ENCODE measurements around the gene IGF1R. TPM values are rescaled to one million over a fixed set of nuclear protein-coding genes. Genes with fewer than 3 reads are reported as not detected.
A peak's percentile ranks its signal among the peaks of the same experiment; 100 is the strongest.

The IGF1R gene
- total and polyA plus RNA-seq, 2 donors = 11.5 to 33.3 TPM

DNA sequence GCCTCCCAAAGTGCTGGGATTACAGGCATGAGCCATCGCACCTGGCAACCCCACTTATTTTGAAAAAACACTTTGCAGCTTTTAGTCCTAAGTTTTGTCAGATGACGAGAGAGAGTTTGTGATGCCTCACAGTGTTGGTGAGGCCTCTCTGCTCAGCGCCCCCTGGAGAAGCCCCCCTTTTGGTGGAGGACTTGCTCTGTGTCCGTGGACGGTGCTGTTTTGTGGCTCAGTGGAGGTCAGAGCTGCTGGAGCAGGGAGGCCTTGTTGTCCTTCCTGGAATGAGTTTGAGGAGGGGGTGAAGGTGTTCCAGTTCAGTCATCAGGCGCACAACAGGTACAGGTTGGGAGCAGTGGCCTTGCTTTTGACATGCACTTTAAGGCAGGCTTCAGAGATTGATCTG, 301.3 kb downstream of the IGF1R start:
- Histone ChIP-seq H3K4me1 (ENCODE audit: insufficient read depth) (no peaks in the 10 kb centered on the region), H3K27ac (ENCODE audit: low read depth) (no peak overlapping the region)
- DNase-seq (ENCODE audit: extremely low spot score) = no peak

GRCh38 chr15:98950248-98950647, 301.9 kb downstream of the IGF1R start:
- H3K4me3 ChIP-seq (ENCODE audit: low read depth, low read length) = no peak overlapping the region
- H3K27ac ChIP-seq (ENCODE audit: low read depth) = no peak overlapping the region
- no peaks in the 10 kb centered on the region for H3K4me1 ChIP-seq (ENCODE audit: insufficient read depth)
- H3K36me3 ChIP-seq (ENCODE audit: insufficient read depth) = no peaks in the 10 kb centered on the region
- no peak for DNase-seq (ENCODE audit: extremely low spot score)

More for the DNA sequence above, 301.3 kb downstream of the IGF1R start:
- no peak overlapping the region for H3K4me3 ChIP-seq (ENCODE audit: low read depth, low read length)
- WGBS = 97% methylated on average over 6 of the region's 6 CpGs
- H3K36me3 ChIP-seq (ENCODE audit: insufficient read depth) = no peaks in the 10 kb centered on the region

DNA sequence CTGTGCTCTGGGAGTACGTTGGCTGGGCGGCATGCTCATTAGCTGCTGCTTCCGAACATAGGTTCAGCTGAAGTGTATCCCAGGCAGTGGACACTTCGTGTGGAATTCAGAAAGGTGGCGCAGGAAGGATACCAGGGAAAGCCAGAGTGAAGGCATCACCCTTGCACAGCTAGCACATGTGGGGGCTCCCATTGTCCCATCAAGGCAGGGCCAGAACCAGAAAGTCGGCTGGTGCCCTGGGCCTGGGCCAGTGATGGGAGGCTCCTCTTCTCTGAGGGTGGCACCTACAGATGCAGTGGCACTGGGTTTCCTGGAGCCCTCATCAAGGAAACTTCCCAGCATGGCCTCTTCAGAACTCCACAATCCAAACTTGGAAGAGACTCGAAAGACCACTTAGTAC, 302.7 kb downstream of the IGF1R start:
- Histone ChIP-seq H3K27ac (ENCODE audit: low read depth) (no peak overlapping the region), H3K4me3 (ENCODE audit: low read depth, low read length) (no peak overlapping the region), H3K36me3 (ENCODE audit: insufficient read depth) (no peaks in the 10 kb centered on the region), H3K4me1 (ENCODE audit: insufficient read depth) (no peaks in the 10 kb centered on the region)
- DNase-seq (ENCODE audit: extremely low spot score) = no peak
- 94% methylated on average over 7 of the region's 7 CpGs for WGBS

GRCh38 chr15:98951493-98952320, 303.4 kb downstream of the IGF1R start:
- no peaks in the 10 kb centered on the region for H3K4me1 ChIP-seq (ENCODE audit: insufficient read depth)
- H3K36me3 ChIP-seq (ENCODE audit: insufficient read depth) = no peaks in the 10 kb centered on the region
- H3K4me3 ChIP-seq (ENCODE audit: low read depth, low read length) = no peak overlapping the region
- peak overlapping the region; percentile 32 for H3K27ac ChIP-seq (ENCODE audit: low read depth)
- DNase-seq (ENCODE audit: extremely low spot score) = no peak
- 72% methylated on average over 19 of the region's 19 CpGs for WGBS

DNA sequence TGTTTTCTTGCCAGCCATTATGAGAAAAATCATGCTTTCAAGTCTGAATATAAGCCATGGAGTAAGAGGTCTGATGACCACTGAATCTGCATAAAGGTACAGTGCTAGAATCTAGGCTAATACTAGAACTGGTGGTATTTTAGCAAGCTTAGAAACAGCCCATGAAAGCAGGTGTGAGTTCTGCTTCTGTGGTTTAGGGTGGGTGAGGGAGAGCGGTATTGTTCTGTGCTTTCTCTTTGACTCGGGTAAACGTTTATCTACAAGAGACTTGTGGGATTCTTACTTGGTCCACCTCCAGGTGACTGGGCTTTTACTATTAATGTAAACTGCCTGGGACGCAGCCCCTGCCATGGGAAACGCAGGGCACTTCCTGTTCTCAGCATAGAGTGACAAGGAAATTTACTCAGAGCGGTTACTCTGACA, 304.1 kb downstream of the IGF1R start:
- Histone ChIP-seq H3K36me3 (ENCODE audit: insufficient read depth) (no peaks in the 10 kb centered on the region), H3K4me3 (ENCODE audit: low read depth, low read length) (no peak overlapping the region), H3K4me1 (ENCODE audit: insufficient read depth) (no peaks in the 10 kb centered on the region), H3K27ac (ENCODE audit: low read depth) (peak overlapping the region; percentile 32)
- DNase-seq (ENCODE audit: extremely low spot score) = no peak
- 34% methylated on average over 6 of the region's 6 CpGs for WGBS

DNA sequence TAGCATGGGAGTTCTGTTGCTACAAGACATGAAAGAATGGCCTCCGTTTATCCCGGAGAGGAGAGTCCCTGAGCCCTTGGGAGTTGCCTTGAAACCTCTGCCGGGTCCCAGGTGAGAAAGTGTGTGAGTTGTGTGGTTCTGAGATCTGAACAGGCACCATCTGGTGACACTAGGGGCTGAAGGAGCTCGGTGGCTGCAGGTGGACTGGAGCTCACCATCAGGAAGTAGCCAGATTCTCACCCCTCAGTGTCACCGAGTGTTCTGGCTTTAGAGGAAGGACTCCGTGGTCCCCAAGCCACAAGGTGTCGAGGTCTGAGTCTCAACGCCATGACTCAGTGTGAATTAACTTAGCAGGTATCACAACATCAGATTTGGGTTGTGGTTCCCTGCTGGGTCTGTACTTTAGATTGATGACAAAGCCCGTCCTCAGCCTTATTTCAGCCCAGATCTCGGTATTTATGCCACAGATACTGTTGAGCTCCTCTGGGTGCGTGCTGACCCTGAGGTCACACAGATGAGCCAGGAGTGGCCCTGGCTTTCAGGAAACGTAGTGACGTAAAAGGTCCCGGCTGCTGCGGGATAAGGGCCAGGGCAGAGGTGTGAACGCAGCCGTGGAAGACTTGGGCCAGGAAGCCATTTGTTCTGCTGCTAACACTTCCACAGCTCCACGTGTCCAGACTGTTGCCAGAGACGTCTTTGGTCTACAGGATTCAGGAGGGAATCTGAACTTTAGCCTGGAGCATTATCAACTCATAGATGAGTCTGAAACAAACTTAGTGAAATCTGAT, 304.9 kb downstream of the IGF1R start:
- Histone ChIP-seq H3K4me1 (ENCODE audit: insufficient read depth) (no peaks in the 10 kb centered on the region), H3K36me3 (ENCODE audit: insufficient read depth) (peaks cover 1% of the 10 kb centered on the region), H3K27ac (ENCODE audit: low read depth) (peak overlapping the region; percentile 83), H3K4me3 (ENCODE audit: low read depth, low read length) (no peak overlapping the region)
- 71% methylated on average over 19 of the region's 19 CpGs for WGBS
- DNase-seq (ENCODE audit: extremely low spot score) = no peak

GRCh38 chr15:98953968-98954367, 305.6 kb downstream of the IGF1R start:
- WGBS = 52% methylated on average over 16 of the region's 16 CpGs
- Histone ChIP-seq H3K36me3 (ENCODE audit: insufficient read depth) (peaks cover 1% of the 10 kb centered on the region), H3K4me1 (ENCODE audit: insufficient read depth) (no peaks in the 10 kb centered on the region), H3K4me3 (ENCODE audit: low read depth, low read length) (no peak overlapping the region), H3K27ac (ENCODE audit: low read depth) (peak overlapping the region; percentile 83)
- DNase-seq (ENCODE audit: extremely low spot score) = no peak

DNA sequence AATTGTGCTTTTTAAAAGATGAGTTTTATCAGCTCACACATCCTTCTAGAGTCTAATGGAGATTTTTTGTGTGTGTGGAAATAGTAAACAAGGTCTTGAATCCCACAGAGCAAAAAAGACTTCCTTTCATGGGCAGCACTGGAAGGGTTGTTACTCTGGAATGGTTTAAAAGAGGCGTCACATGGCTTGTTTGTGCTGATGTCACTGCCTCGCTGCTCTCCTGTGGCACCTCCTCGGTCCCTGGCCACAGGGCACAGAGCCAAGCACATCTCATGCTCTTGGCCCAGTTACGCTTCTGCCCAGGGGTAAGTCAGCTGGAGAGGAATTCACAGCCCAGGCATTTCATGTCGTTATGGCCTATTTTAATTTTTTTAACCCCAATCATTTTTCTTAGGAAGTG, 306.1 kb downstream of the IGF1R start:
- Histone ChIP-seq H3K36me3 (ENCODE audit: insufficient read depth) (peaks cover 3% of the 10 kb centered on the region), H3K4me3 (ENCODE audit: low read depth, low read length) (no peak overlapping the region), H3K4me1 (ENCODE audit: insufficient read depth) (no peaks in the 10 kb centered on the region), H3K27ac (ENCODE audit: low read depth) (no peak overlapping the region)
- DNase-seq (ENCODE audit: extremely low spot score) = no peak
- WGBS = 34% methylated on average over 5 of the region's 5 CpGs

DNA sequence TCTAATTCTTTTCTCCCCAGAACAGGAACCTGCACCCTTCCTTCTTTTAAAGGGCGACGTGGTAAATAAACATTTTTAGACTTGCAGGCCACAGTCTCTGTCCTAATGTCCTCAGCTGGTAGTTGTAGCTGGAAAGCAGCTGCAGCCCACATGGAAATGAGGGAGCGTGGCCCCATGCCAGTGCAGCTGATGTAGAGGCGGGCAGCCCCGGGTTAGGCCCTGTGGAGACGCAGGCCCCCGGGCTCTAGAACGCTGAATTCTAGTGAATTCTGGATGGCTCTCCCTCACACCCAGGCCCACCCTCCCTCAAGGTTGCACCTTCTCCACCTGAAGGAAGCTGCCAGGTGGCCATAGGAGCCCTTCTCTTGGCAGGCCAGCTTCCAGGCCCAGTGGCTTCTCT, 307.0 kb downstream of the IGF1R start:
- Histone ChIP-seq H3K27ac (ENCODE audit: low read depth) (peak overlapping the region; percentile 31), H3K4me3 (ENCODE audit: low read depth, low read length) (no peak overlapping the region), H3K4me1 (ENCODE audit: insufficient read depth) (no peaks in the 10 kb centered on the region), H3K36me3 (ENCODE audit: insufficient read depth) (peaks cover 3% of the 10 kb centered on the region)
- 50% methylated on average over 8 of the region's 8 CpGs for WGBS
- DNase-seq (ENCODE audit: extremely low spot score) = no peak

- Histone ChIP-seq H3K36me3 (ENCODE audit: insufficient read depth) (peaks cover 3% of the 10 kb centered on the region), H3K4me1 (ENCODE audit: insufficient read depth) (no peaks in the 10 kb centered on the region), H3K4me3 (ENCODE audit: low read depth, low read length) (no peak overlapping the region), H3K27ac (ENCODE audit: low read depth) (no peak overlapping the region)
- WGBS = 82% methylated on average over 25 of the region's 25 CpGs
- DNase-seq (ENCODE audit: extremely low spot score) = no peak
Measured at GRCh38 chr15:98955961-98956723, 307.8 kb downstream of the IGF1R start.

DNA sequence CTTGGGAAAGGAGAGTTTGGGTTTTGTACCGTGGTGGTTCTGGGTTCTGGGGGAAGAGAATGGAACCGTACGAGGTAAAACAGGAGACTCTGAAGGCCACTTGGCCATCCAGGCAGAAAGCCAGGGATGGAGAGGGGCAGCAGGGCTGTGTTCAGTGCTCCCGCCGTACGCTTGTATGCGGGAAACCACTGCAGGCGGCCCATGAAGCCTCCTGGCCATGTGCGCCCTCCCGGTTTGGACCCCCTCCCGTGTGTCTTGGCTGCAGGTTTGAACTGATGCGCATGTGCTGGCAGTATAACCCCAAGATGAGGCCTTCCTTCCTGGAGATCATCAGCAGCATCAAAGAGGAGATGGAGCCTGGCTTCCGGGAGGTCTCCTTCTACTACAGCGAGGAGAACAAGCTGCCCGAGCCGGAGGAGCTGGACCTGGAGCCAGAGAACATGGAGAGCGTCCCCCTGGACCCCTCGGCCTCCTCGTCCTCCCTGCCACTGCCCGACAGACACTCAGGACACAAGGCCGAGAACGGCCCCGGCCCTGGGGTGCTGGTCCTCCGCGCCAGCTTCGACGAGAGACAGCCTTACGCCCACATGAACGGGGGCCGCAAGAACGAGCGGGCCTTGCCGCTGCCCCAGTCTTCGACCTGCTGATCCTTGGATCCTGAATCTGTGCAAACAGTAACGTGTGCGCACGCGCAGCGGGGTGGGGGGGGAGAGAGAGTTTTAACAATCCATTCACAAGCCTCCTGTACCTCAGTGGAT, 308.6 kb downstream of the IGF1R start:
- Histone ChIP-seq H3K4me1 (ENCODE audit: insufficient read depth) (no peaks in the 10 kb centered on the region), H3K4me3 (ENCODE audit: low read depth, low read length) (no peak overlapping the region), H3K36me3 (ENCODE audit: insufficient read depth) (peaks cover 3% of the 10 kb centered on the region), H3K27ac (ENCODE audit: low read depth) (no peak overlapping the region)
- DNase-seq (ENCODE audit: extremely low spot score) = no peak
- WGBS = 90% methylated on average over 39 of the region's 39 CpGs

DNA sequence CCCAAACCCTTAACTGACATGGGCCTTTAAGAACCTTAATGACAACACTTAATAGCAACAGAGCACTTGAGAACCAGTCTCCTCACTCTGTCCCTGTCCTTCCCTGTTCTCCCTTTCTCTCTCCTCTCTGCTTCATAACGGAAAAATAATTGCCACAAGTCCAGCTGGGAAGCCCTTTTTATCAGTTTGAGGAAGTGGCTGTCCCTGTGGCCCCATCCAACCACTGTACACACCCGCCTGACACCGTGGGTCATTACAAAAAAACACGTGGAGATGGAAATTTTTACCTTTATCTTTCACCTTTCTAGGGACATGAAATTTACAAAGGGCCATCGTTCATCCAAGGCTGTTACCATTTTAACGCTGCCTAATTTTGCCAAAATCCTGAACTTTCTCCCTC, 309.3 kb downstream of the IGF1R start:
- no peak overlapping the region for H3K4me3 ChIP-seq (ENCODE audit: low read depth, low read length)

GRCh38 chr15:98958076-98958475, 309.7 kb downstream of the IGF1R start:
- Histone ChIP-seq H3K4me1 (ENCODE audit: insufficient read depth) (no peaks in the 10 kb centered on the region), H3K4me3 (ENCODE audit: low read depth, low read length) (no peak overlapping the region), H3K36me3 (ENCODE audit: insufficient read depth) (peaks cover 3% of the 10 kb centered on the region), H3K27ac (ENCODE audit: low read depth) (no peak overlapping the region)
- no peak for DNase-seq (ENCODE audit: extremely low spot score)
- WGBS = 97% methylated on average over 11 of the region's 11 CpGs

More for the DNA sequence above, 309.3 kb downstream of the IGF1R start:
- Histone ChIP-seq H3K4me1 (ENCODE audit: insufficient read depth) (no peaks in the 10 kb centered on the region), H3K36me3 (ENCODE audit: insufficient read depth) (peaks cover 3% of the 10 kb centered on the region), H3K27ac (ENCODE audit: low read depth) (no peak overlapping the region)
- WGBS = 82% methylated on average over 6 of the region's 6 CpGs
- DNase-seq (ENCODE audit: extremely low spot score) = no peak
